Right kidney (tissue), 1 donor: Measurements from ENCODE around the gene FUBP3.

ENCODE experiments used
- DNase-seq: peaks from one replicate; pipeline ENCODE4 v3.0.0-alpha.2; 2016

The FUBP3 gene

DNA sequence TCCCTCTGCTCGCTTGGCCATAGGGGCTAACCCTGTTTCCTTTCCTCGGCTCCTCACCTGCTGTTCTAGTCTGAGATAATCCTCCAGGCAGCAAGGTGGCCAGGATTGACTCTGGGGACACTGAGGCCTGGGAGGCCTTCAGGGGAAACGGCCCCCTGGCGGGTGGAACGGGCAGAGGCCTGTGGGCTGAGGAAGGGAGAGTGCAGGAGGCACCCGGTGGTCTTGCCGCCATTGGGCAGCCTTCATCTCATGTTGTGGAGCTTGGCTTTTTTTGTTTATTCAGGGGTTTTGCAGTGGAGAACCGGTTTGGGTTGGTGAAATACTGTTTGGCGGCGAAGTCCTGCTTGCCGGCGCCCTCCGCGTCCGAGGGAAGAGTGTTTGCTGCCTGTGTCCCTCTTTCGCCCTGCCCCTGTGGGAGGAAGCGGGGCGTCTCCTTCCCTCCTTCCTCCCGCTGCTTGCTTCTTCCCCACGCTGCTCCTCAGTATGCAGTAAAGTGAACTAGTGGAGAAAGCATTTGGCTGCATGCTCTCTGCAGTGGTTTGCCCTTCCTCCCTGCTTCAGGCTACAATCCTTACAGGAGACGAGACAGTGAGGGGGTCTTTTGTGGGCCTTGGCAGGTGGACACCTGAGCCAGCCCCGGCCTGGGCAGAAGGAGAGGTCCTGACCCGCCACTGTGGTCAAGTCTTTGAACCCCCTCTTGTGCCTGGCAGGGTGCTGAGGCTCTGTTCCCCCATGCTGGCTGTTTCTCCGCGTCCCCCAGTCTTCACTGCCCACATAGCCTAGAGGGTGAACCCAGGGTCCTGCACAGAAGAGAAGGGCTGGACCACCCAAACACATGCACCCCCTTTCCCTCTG lies 54.2 kb downstream of the FUBP3 start:
- DNase-seq, result no peak

DNA sequence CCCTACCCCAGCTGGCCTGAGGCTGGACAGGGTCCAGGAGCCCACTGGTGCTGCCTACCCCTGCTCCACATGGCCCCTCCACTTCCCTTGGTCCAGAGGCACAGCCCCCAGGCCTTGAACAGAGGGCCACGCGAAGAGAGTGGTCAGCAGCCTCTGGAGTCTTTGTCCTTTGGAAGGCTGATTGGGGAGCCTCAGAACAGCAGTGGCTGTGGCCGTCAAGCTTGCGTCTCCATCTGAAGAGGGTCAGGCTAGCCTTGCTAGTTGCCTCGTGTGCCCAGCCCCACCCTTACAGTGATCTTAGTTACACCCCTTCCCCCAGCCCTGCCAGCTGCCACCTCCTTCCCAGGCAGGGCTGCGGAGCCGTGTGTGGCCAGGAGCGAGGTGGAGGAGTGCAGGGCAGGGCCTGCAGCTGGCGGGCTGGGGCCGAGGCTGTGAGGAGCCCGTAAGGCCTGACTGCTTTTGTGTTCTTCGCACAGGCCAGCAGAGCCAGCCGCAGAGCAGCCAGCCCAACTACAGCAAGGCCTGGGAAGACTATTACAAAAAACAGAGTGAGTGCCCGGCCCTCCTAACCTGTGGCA lies 54.9 kb downstream of the FUBP3 start:
- DNase-seq, result no peak

DNA sequence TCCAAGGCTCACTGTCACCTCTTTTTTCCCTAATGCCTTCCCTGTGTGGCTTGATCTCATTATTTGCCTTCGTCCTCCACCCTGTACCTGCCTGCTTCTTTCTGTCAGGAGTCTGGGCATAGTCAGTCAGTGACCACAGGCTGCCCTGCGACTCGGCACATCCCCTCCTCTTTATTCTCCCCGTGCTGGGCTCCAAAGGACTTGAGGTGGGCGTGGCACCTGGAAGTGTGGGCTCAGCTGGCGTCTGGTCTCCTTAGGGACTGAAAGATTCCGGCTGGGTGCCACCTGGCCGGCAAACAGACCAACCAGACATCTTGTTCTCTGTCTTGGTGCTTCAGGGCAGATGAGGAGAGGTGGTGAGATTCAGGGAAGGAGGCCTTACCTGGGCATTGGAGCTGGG lies 55.4 kb downstream of the FUBP3 start:
- DNase-seq, result no peak

DNA sequence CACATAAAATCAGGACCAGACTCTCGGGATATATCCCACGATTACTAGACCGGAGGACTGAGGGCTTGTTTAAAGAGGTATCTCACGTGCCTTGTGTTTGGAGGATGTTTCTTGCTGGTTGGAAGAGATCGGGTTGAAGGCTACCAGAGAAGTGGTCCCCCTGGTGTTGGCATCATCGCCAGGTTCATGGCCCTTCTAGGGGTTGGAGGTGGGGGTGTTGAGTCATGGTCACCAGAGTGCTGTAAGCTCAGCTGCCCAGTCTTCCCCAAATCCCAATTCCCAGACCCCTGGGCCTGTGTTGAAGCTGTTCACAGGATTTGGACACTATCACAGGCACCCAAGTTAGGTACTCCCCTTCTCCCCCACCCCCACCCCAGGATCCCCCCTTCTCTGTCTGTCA lies 55.9 kb downstream of the FUBP3 start:
- no peak for DNase-seq

DNA sequence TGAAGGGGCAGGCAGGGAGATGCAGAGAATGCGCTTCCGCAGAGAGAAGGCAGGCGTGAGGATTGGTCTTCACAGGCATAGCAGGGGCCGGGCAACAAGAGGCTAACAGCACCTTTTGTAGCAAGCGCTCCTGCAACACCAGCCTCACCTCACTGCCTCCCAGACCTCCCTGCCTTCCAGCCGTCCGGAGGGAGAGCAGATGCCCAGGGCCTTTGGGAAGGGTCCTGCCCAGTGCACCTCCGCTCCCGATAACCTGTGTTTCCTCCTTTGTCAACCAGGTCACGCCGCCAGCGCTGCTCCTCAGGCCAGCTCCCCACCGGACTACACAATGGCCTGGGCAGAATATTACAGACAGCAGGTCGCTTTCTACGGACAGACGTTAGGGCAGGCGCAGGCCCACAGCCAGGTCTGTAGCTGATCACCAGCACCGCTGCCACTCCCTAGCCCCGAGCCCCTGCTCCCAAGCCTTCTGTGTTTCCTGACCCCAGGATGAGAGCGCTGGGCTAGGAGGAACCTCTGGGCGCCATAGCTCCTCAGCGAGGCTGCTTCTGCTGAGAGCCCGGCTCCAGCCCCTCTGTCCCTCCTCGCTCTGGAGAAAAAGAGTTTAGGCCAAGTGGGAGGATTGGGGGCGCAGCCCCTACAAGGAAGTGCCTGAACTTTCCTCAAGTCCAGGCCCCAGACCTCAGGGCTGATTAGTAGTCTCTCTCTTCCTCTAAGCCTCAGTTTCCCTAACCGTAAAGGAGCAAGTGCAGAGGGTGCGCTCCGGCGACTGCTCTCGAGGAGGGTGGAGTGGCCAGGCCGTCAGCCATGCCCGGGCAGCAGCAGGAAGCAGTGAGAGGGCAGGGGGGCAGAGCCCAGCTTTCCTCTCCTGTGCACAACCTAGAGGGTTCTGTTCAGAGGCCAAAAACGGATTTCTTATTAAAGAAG lies 56.6 kb downstream of the FUBP3 start:
- no peak for DNase-seq

DNA sequence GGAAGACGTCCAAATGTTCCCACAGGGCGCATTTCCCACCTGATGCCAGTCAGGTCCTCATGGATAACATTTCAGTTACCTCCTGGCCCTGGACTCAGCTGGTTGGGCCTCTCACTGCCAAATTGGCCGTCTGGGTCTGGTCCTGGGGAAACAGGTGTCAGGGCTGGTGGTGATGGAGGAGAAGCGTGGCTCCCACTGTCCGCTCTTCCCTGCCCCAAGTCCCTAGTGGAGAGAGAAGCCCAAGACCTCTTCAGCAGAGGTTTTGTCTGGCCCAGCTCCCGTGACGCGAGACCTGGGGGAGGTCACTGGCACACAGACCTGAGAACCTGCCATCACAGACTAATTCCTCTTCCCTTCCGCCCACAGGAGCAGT lies 57.3 kb downstream of the FUBP3 start:
- DNase-seq, result no peak

DNA sequence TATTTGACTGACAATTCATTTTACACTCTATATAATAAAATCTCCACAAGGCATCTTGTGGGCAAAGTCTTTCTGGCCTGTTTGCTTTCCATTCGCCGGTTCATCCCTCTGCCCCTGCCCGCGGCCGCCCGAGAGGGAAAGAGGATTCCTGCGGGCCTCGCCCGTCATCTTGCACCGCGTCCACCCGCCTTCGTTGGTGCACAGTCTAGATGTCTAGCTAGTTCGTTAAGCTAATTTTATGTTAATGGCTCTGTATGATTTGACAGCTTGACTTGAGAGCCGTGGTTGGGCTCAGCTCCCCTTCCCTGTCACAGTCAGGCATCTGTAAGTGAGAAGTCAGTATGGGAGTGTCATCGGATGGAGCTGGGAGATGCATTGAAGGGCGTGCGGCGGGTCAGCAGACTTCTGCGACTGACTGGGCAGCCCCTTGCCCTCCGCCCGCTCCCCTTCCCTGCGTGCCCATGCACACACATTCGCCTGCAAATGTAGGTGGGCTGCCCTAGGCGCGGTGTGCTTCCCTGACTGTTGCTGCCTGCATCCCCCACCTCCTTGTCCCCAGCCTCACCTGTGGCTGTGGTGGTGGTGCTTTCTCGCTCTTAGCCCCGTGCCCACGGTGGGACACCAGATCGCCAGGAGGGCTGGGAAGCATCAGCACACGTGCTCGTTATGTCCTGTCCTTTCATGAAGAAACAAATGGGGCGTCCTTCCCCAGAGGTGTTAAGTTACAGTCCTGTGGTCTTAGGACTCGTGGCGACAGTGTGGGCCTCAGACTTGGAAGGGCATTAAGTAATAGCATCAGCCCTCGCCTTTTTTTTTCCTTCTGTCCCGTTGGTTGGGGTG lies 59.1 kb downstream of the FUBP3 start:
- peak; percentile 17 for DNase-seq

DNA sequence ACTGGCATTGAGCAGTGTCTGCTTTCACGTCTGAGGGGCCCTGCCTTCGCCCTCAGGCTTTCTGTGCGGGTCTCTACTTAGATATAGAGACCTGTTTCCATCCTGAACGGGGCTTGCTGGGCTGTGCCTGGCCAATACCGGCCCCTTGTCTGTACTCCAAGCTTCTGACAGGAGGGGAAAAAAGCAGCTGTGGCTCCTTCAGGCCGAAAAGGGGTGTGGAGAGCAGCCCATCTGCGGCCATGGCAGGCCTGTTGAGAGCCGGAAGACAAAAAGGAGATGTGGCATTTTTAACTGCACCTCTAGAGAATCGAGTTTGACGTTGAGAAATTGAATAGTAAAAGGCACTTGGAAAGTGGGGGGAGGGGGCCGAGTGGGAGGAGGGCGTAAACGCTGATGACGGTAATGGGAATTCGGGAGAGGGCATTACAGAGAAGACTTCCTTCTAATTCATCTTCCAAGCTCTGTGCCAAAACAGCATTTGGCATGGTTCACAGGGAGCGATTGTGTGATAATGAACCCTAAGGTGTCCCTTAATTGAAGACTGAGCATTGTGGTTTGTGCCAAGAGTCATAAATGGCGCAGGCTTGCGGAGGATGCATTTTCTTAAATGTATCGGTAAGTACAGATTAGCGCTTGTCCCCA lies 59.9 kb downstream of the FUBP3 start:
- peak; percentile 15 for DNase-seq

DNA sequence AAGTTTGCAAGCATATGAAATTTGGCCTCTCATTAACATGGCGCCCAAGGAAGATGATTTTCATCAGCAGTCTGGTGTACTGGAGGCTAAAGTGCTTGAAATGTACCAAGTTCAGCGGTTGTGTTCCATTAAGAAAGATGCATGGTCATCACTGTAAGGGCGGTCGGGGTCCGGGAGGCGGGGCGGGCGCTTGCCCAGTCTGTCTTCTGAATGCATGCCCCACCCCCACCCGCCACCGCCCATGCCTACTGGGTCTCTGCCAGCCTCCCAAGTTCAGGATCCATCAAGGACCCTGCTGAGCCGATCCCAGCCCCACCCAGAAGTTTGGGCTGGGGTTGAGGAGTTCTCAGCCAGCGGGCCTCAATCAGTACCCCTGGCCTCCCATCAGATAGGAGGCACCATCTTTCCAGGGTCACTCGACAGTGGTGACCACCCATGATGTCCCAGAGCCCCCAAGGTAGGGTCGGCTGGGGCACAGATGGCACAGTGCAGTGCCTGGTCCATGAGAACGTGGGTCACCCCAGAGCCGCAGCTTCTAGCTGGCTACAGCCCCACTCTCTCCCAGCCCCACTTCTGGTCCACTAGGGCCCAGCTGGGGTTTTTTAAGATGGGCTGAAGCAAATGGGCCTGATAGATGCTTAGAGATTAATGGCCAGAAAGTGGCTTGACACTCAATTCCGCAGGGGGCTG lies 60.6 kb downstream of the FUBP3 start:
- no peak for DNase-seq

DNA sequence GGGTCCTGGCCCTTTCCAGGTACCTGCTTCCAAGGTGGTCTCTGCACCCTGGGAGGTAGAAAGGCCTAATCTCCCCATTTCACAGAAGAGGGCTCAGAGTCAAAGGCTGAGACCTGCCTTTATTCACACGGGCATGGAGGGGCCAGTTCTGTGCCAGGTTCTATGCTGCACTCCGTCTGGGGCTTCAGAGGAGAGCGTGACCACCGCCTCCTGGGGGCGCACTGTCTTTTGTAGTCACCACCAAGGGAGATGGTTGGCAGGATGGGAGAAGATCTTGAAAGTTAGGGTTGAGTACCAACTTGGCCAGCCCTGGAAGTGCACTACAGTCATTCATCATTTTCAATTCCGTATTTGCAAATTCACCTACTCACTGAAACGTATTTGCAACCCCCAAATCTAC lies 61.3 kb downstream of the FUBP3 start:
- DNase-seq, result no peak

DNA sequence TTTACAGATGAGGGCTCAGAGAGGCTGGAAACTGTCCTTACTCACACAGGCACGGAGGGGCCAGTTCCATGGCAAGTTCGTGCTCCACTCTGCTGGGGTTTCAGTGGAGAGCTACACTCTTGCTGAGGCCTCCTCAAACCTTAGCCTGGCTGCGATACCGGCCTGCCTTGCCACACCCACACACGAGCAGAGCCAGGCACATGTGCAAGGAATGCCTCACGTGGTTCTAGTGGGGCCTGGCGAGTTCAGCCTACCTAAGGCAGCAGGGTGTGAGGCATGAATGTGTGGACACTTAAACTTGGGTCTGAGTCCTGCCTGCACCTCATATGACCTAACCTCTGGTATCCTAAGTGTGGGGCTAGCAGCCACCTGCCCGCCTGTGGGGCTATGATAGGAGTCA lies 63.5 kb downstream of the FUBP3 start:
- no peak for DNase-seq

DNA sequence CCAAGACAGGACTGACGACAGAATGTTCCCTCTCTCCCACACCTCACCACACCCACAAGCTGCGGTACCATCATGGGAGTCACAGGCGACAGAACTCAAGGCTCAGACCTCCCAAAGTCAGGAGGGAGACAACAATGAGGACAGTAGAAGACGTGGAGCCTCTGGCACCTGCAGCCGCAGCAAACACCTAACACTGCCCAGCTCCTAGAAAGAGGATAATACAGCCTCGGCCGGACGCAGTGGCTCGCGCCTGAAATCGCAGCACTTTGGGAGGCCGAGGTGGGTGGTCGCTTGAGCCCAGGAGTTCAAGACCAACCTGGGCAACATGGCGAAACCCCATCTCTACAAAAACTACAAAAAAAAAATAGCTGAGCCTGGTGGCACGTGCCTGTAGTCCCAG lies 71.8 kb downstream of the FUBP3 start:
- no peak for DNase-seq

DNA sequence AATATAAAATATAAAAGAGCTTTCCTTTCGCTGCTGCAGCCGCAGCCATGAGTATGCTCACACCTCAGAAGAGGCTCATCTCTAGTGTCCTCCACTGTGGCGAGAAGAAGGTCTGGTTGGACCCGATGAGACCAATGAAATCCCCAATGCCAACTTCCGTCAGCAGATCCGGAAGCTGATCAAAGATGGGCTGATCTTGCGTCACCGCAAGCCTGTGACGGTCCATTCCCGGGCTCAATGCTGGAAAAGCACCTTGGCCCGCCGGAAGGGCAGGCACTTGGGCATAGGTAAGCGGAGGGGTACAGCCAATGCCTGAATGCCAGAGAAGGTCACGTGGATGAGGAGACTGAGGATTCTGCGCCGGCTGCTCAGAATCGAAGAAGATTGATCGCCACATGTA lies 72.4 kb downstream of the FUBP3 start:
- DNase-seq, result no peak

DNA sequence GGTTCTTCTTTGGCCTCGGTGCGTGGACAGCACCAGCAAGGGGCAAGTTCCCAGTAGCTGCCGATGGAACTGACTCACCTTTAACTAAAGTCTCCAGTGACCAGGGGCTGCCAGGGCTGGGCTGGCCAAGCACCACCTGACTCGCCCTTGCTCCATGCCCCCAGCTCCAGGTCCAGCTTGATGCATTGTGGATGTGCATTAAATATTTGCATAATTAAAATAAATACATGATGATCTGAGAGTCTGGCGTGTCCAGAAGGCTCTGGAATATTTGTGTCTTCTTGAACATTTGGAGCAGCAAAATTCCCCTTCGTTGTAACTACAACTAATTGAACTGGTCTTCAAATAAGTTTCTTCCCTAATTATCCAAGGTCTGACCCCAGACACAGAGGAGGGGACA lies 75.5 kb downstream of the FUBP3 start:
- no peak for DNase-seq

DNA sequence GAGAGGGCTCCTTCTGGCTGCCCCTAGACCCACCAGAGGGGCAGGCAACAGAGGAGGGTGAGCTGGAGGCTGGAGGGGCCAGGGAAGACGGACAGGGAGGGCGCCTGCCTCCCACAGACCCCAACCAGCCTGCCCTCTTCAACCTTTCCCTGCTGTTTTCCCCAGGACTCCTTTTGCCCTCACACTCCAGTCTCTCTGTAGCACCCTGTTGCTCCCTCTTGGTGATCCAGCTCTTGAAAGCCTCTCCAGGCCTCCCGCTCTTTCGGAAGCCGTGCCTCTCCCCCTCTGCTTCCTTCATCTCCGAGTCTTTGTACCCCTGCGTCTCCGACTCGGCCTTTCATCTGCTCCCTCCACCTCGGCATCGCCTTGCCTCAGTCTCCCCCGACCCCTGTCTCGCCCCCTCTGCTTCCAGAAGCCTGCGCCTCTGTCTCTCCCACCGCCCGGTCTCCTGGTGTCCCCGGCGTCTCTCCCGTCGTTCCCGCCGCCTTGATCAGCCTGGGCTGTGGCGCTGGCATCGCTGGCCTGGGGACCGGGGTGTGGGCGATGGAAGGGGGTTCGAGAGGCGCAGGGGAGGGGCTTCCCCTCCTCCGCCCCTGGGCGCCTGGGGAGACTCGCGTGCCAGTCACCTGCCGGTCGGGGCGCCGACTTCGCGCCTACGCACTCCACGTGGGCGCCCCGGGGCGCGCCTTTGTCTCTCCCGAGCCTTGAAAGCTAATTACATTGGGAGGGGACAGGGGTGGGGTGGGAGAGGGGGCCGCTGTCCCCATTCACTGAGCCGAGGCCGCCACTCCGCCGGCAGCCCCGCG lies 79.7 kb downstream of the FUBP3 start:
- no peak for DNase-seq

DNA sequence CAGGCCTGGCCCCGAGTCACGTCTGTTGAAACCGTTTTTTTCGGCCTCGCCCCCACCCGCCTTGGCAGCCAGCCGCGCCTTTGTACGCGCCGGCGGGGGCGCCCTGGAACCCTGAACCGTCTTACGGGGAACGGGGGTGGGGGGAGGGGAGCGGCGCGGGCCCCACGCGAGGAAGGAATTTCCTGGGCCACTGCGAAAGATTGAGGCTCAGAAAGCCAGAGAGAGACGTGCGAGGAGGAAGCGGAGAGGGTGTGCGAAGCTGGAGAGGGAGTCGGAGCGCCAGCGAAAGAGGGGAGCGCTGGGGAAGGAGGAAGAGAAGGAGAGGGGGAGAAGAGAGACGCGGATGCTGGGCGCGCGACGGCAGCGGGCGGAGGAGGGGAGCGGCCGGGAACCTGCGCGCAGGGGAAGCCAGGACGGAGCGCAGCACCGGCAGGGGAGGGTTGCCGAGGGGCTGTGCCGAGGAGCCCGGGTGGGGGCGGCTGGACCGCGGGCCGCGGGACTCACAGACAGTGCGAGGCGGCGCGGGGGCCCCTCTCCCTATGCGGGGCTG lies 80.4 kb downstream of the FUBP3 start:
- DNase-seq, result no peak

DNA sequence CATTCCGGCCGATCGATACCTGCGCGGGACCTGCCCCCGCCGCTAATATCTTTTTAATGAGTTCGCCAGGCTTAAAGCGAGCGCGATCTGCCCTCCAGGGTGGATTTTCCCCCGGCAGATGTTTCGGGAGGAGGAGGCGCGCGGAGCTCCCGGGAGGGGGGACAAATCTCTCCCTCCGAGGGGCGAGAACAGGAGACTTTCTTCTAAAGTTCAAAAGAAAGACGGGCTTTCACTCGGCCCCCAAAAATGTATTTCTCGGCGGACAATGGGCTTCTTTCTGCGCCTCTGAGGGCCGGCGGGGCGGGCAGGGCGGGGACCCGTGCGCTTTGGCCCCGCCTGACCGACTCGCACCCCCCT lies 80.9 kb downstream of the FUBP3 start:
- DNase-seq, result no peak

DNA sequence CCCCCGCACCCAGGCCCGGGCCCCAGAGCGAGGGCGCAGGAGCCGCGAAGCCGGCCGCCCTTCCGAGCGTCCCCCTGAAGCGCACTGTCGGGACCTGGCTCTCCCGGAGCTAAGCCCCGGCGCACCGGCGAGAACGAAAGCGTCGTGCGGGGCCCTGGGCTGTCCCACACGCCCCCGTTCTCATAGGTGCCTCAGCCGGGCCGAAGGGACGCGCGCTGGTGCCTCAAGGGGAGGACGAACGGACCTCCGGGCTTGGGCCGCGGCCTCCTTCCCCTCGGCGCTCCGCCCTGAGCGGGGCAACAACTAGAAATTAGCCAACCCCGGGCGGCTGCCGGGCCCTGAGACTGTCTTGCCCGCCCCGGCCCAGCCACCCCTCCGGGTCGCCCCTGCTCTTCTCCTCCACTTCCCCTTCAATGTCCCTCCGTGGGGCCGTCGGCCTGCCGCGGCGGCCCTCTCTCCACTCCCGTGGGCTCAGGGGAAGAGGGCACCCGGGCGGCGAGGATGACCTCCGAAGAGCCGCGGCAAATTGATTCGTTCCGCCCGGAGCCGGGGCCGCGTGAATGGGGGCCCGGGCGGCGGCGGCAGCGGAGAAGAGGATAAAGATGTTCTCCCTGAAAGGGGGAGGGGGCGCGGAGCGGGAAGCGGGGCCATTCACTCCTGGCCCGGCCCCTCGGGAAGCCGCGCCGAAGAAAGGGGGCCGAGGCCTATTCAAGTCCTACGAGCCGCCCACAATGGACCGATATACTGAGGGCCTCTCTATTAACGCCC lies 81.5 kb downstream of the FUBP3 start:
- DNase-seq, result peak; percentile 70

DNA sequence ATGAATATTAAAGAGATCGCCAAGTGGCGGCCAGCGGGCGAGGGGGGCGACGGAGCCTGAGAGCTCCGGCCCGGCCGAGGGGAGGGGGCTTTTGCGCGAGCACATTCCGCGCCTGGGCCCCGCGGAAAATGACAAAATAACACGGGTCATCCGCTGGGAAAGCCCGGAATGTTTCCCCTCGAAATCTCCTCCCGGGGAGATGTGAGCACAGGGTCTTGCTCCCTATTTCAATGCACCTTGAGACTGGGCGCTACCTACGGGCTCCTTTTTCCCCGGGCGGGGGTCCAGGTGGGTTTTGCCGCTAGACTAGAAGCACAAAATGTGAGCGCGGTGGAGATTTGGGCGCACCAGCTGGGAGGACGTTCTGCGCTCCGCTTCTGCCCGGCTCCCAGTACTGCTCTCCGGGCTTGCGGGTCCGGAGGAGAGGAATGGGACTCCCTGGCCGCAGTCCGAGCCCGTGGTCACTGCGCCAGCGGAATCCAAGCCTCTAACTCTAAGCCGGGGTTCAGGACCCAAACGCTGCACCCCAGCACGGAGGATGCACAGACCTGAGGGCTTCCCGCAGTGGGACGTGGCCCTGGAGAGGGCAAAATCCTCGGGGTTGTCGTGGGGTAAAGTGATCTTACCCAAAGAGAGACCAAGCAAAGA lies 82.2 kb downstream of the FUBP3 start:
- peak; percentile 48 for DNase-seq
